Activated gamma-delta T cell (primary cell): ENCODE results near the gene ETS2.
"Not testable (repeated sequence)": the region's sequence is repeated elsewhere in the genome, so short reads cannot be mapped to it uniquely, and the experiment has no call there.

Experiments
- DNase-seq: peaks from one replicate; lab custom pipeline; 2025; lab: John Stamatoyannopoulos, UW

ETS2 gene

GRCh38 chr21:38818325-38818723 is 12.6 kb downstream of the ETS2 start:
- DNase-seq = no peak

GRCh38 chr21:38819051-38819718 is 13.5 kb downstream of the ETS2 start:
- DNase-seq = no peak

- DNase-seq = no peak
Measured at GRCh38 chr21:38819719-38820159, 14.0 kb downstream of the ETS2 start.

GRCh38 chr21:38820471-38821239 is 14.9 kb downstream of the ETS2 start:
- DNase-seq = no peak

- no peak for DNase-seq
Measured at GRCh38 chr21:38821248-38821647, 15.5 kb downstream of the ETS2 start.

GRCh38 chr21:38821959-38822682 is 16.4 kb downstream of the ETS2 start:
- DNase-seq = no peak

- no peak for DNase-seq
Measured at GRCh38 chr21:38822778-38823238, 17.1 kb downstream of the ETS2 start.

GRCh38 chr21:38823737-38824123 is 18.0 kb downstream of the ETS2 start:
- no peak for DNase-seq

- no peak for DNase-seq
Measured at GRCh38 chr21:38824124-38824822, 18.5 kb downstream of the ETS2 start.

GRCh38 chr21:38825269-38825668 is 19.5 kb downstream of the ETS2 start:
- no peak for DNase-seq

GRCh38 chr21:38825921-38826320 is 20.2 kb downstream of the ETS2 start:
- DNase-seq = no peak

- not testable (repeated sequence) for DNase-seq
Measured at GRCh38 chr21:38828111-38828510, 22.4 kb downstream of the ETS2 start.

- no peak for DNase-seq
Measured at GRCh38 chr21:38830671-38831525, 25.2 kb downstream of the ETS2 start.

GRCh38 chr21:38831526-38832467 is 26.1 kb downstream of the ETS2 start:
- DNase-seq = no peak

- DNase-seq = no peak
Measured at GRCh38 chr21:38832664-38833063, 26.9 kb downstream of the ETS2 start.

- DNase-seq = no peak
Measured at GRCh38 chr21:38833117-38833516, 27.4 kb downstream of the ETS2 start.

- DNase-seq = no peak
Measured at GRCh38 chr21:38834725-38835124, 29.0 kb downstream of the ETS2 start.

GRCh38 chr21:38837806-38838461 is 32.2 kb downstream of the ETS2 start:
- no peak for DNase-seq

- no peak for DNase-seq
Measured at GRCh38 chr21:38838598-38839327, 33.0 kb downstream of the ETS2 start.
